ENCODE measurements around the gene PDE3A. TPM values are rescaled to one million over a fixed set of nuclear protein-coding genes. Genes with fewer than 3 reads are reported as not detected.

Gene PDE3A
- total and polyA plus RNA-seq, 7 donors, result 0.53 to 4.1 (median 2.1) TPM

GRCh38 chr12:20585913-20586312 lies 217.6 kb downstream of the PDE3A start:
- TF ChIP-seq CTCF (IDR thresholded peaks at IDR 0.05), result no peak
- H3K4me1 ChIP-seq, result no peaks in the 10 kb centered on the region
- WGBS, 3 donors, result 94 to 96% (median 96%) methylated on average over 2 of the region's 2 CpGs
- no peaks in the 10 kb centered on the region for H3K36me3 ChIP-seq (ENCODE audit: insufficient read depth in 1 of 2, low read depth in 1 of 2)
- no peaks in the 10 kb centered on the region for H3K27me3 ChIP-seq (ENCODE audit: insufficient read depth in 3 of 3, low read length in 2 of 3)
- intact Hi-C loops (cut with DNase I), result no loop called here
- H3K9me3 ChIP-seq, result no peaks in the 10 kb centered on the region
- no peak for DNase-seq
- no peak overlapping the region for H3K4me3 ChIP-seq
- no peak for ATAC-seq
- no peak overlapping the region for H3K27ac ChIP-seq

DNA sequence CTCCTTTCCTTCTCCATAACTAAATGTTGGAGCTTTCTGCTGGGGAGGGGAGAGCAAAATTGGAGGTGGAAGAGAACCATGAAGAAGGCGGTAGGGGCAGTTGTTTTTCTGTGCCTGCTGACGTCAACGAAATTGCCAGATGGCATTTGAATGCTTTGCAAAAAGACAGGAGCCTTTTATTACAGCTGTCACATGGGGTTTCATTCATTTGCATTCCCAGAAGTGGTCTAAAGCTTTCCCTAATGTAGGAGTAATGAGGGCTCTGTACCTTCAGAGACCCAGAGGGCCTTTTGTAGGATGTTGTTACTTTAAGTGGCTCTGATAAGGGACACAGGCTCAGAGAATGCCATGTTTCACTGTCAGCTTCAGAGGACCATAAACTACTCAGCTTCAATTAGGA lies 219.7 kb downstream of the PDE3A start:
- ATAC-seq, result no peak

DNA sequence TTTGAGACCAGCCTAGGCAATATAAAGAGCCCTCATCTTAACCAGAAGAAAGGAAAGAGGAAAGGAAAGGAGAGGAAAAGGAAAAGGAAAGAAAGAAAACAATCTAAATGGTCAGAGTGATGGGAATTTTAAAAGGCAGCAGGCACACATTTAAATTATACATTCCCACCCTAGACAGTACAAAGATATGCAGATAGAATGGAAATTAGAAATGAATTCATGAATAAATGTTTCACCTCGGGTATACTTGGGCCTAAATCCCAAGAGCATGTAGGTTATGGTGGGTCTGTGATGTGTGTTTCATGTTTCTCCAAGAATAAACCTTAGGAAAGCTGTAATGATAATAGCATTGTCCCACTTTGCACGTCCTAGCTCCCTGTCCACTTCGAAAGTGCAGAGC lies 222.2 kb downstream of the PDE3A start:
- H3K4me1 ChIP-seq, result no peaks in the 10 kb centered on the region
- no peak overlapping the region for H3K4me3 ChIP-seq
- no peak for ATAC-seq
- no peak for DNase-seq
- H3K36me3 ChIP-seq (ENCODE audit: insufficient read depth in 1 of 2, low read depth in 1 of 2), result no peaks in the 10 kb centered on the region
- no peaks in the 10 kb centered on the region for H3K27me3 ChIP-seq (ENCODE audit: insufficient read depth in 3 of 3, low read length in 2 of 3)
- TF ChIP-seq CTCF (IDR thresholded peaks at IDR 0.05), result no peak
- intact Hi-C loops (cut with DNase I), result loop anchor here in 1 of 2 donors (10.0 kb wide), 2 partner anchors 676 to 846 kb away; no protein-coding TSS in a partner anchor
- no peak overlapping the region for H3K27ac ChIP-seq
- 81 to 85% (median 82%) methylated on average over 3 of the region's 3 CpGs for WGBS, 3 donors
- H3K9me3 ChIP-seq, result no peaks in the 10 kb centered on the region

More for the DNA sequence above, 219.7 kb downstream of the PDE3A start:
- WGBS, 3 donors, result 12 to 30% (median 28%) methylated on average over 3 of the region's 3 CpGs
- no peaks in the 10 kb centered on the region for H3K9me3 ChIP-seq
- no peak overlapping the region for H3K27ac ChIP-seq
- no peaks in the 10 kb centered on the region for H3K4me1 ChIP-seq
- H3K36me3 ChIP-seq (ENCODE audit: insufficient read depth in 1 of 2, low read depth in 1 of 2), result no peaks in the 10 kb centered on the region
- no peak overlapping the region for H3K4me3 ChIP-seq
- DNase-seq, result no peak
- H3K27me3 ChIP-seq (ENCODE audit: insufficient read depth in 3 of 3, low read length in 2 of 3), result no peaks in the 10 kb centered on the region
- no peak for TF ChIP-seq CTCF (IDR thresholded peaks at IDR 0.05)
- intact Hi-C loops (cut with DNase I), result no loop called here

DNA sequence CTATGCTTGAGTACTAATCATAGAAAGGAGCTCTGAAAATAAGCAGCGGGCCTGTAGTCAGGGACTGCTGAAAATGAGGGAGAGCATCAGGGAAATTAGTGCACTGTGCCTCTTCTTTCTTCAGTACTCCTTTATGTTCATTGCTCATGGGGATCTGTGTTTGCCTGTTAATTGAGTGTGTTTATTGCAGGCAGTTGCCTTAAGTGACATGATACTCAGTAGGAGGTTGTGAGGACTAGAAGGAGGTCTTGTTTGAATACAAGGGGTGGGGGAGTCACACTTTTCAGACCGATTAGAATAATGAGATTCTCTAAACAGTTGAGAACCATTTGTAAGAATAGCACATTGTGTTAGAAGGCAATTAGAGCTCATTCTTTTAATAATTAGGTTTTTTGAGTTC lies 224.2 kb downstream of the PDE3A start:
- WGBS, 3 donors, result 72 to 77% (median 75%) methylated on average over 2 of the region's 2 CpGs
- no peak for TF ChIP-seq CTCF (IDR thresholded peaks at IDR 0.05)
- DNase-seq, result no peak

GRCh38 chr12:20593611-20594010 lies 225.3 kb downstream of the PDE3A start:
- TF ChIP-seq CTCF (IDR thresholded peaks at IDR 0.05), result no peak
- ATAC-seq (no peak), DNase-seq (no peak)
- Histone ChIP-seq H3K4me3 (no peak overlapping the region), H3K4me1 (no peaks in the 10 kb centered on the region), H3K9me3 (no peaks in the 10 kb centered on the region), H3K27ac (no peak overlapping the region), H3K36me3 (ENCODE audit: insufficient read depth in 1 of 2, low read depth in 1 of 2) (no peaks in the 10 kb centered on the region), H3K27me3 (ENCODE audit: insufficient read depth in 3 of 3, low read length in 2 of 3) (no peaks in the 10 kb centered on the region)
- intact Hi-C loops (cut with DNase I), result loop anchor here in 1 of 2 donors (10.0 kb wide), 2 partner anchors 679 to 849 kb away; no protein-coding TSS in a partner anchor
- 18 to 43% (median 34%) methylated on average over 3 of the region's 3 CpGs for WGBS, 3 donors

More for the DNA sequence above, 224.2 kb downstream of the PDE3A start:
- Histone ChIP-seq H3K9me3 (no peaks in the 10 kb centered on the region), H3K4me1 (no peaks in the 10 kb centered on the region), H3K27ac (no peak overlapping the region), H3K36me3 (ENCODE audit: insufficient read depth in 1 of 2, low read depth in 1 of 2) (no peaks in the 10 kb centered on the region), H3K27me3 (ENCODE audit: insufficient read depth in 3 of 3, low read length in 2 of 3) (no peaks in the 10 kb centered on the region), H3K4me3 (no peak overlapping the region)
- no peak for ATAC-seq
- intact Hi-C loops (cut with DNase I), result loop anchor here in 1 of 2 donors (10.0 kb wide), 2 partner anchors 678 to 848 kb away; no protein-coding TSS in a partner anchor

All from psoas muscle (tissue), 8 donors.